Liver (tissue), 9 donors: ENCODE data around the gene JMJD7. TPM values are rescaled to one million over a fixed set of nuclear protein-coding genes. Genes with fewer than 3 reads are reported as not detected.

Experiments
- DNase-seq: peaks from one replicate; pipeline ENCODE4 v3.0.0-alpha.2; 2017; ENCODE audit warnings: low spot score
- H3K27ac ChIP-seq, 2 donors: one replicate each; pipeline ENCODE4 v1.7.0; 2013; ENCODE audit warnings: inconsistent platforms in 2 of 2, low read length in 2 of 2, control low read depth in 1 of 2, low read depth in 1 of 2, mild to moderate bottlenecking in 1 of 2
- H3K27me3 ChIP-seq, 4 donors: one replicate each; pipeline versions ENCODE4 v1.6.1 to v1.7.0; 2013; ENCODE audit warnings: low read length in 3 of 4, inconsistent platforms in 1 of 4, mild to moderate bottlenecking in 1 of 4, moderate library complexity in 1 of 4; ENCODE audit not compliant: control insufficient read depth in 4 of 4, insufficient read depth in 4 of 4
- H3K36me3 ChIP-seq, 4 donors: one replicate each; pipeline versions ENCODE4 v1.6.1 to v1.7.0; 2013; ENCODE audit warnings: low read length in 3 of 4, mild to moderate bottlenecking in 3 of 4, low read depth in 1 of 4, moderate library complexity in 1 of 4; ENCODE audit not compliant: control insufficient read depth in 4 of 4, insufficient read depth in 3 of 4
- H3K4me1 ChIP-seq, 4 donors: one replicate each; pipeline versions ENCODE4 v1.6.1 to v1.7.0; 2013; ENCODE audit warnings: low read length in 3 of 4, mild to moderate bottlenecking in 3 of 4, moderate library complexity in 1 of 4; ENCODE audit not compliant: control insufficient read depth in 4 of 4, insufficient read depth in 4 of 4
- H3K4me3 ChIP-seq, 3 donors: one replicate each; pipeline versions ENCODE4 v1.6.1 to v1.7.0; 2013; ENCODE audit warnings: low read length in 3 of 3, control low read depth in 1 of 3, low read depth in 1 of 3, mild to moderate bottlenecking in 1 of 3
- H3K9ac ChIP-seq, 2 donors: one replicate each; pipeline ENCODE4 v1.7.0; 2013; ENCODE audit warnings: low read length in 2 of 2, mild to moderate bottlenecking in 2 of 2, moderate library complexity in 2 of 2, control low read depth in 1 of 2, low read depth in 1 of 2
- H3K9me3 ChIP-seq, 4 donors: one replicate each; pipeline versions ENCODE4 v1.6.1 to v1.7.0; 2013; ENCODE audit warnings: low read length in 3 of 4; ENCODE audit not compliant: control insufficient read depth in 4 of 4
- CTCF ChIP-seq: fragments of 150-350 bp; IDR thresholded peaks from 2 replicates; pipeline ENCODE4 v1.5.1; 2017; ENCODE audit warnings: improper control_type of control experiment, low read depth, low read length; ENCODE audit not compliant: missing input control
- EGR1 ChIP-seq, 2 donors: IDR thresholded peaks; 2 replicates each; pipeline ENCODE4 v1.6.1; 2016 to 2018; ENCODE audit warnings: antibody characterized with exemption in 2 of 2, low read depth in 2 of 2
- FOXA1 ChIP-seq: IDR thresholded peaks from 2 replicates; pipeline ENCODE4 v1.6.1; 2016; ENCODE audit warnings: antibody characterized with exemption
- FOXA2 ChIP-seq: IDR thresholded peaks from 2 replicates; pipeline ENCODE4 v1.6.1; 2016; ENCODE audit warnings: antibody characterized with exemption
- GABPA ChIP-seq, 2 donors: IDR thresholded peaks in 1 of 2; conservative IDR thresholded peaks in 1 of 2; 2 replicates each; pipeline ENCODE4 v1.6.1; 2016; ENCODE audit warnings: antibody characterized with exemption in 2 of 2, mild to moderate bottlenecking in 1 of 2, moderate library complexity in 1 of 2
- HNF4A ChIP-seq, 2 donors: conservative IDR thresholded peaks; 2 replicates each; pipeline ENCODE4 v1.6.1; 2016; ENCODE audit warnings: antibody characterized with exemption in 2 of 2, mild to moderate bottlenecking in 2 of 2
- MAX ChIP-seq: IDR thresholded peaks from 2 replicates; pipeline ENCODE4 v1.6.1; 2016; ENCODE audit warnings: antibody characterized with exemption
- NR2F2 ChIP-seq: IDR thresholded peaks from 2 replicates; pipeline ENCODE4 v1.6.1; 2016; ENCODE audit warnings: antibody characterized with exemption
- RAD21 ChIP-seq, 2 donors: IDR thresholded peaks; 2 replicates each; pipeline ENCODE4 v1.6.1; 2016; ENCODE audit warnings: antibody characterized with exemption in 2 of 2, mild to moderate bottlenecking in 2 of 2
- RXRA ChIP-seq, 2 donors: IDR thresholded peaks; 2 replicates each; pipeline ENCODE4 v1.6.1; 2017 to 2018; ENCODE audit warnings: antibody characterized with exemption in 2 of 2, mild to moderate bottlenecking in 1 of 2
- SP1 ChIP-seq: IDR thresholded peaks from 2 replicates; pipeline ENCODE4 v1.6.1; 2018; ENCODE audit warnings: antibody characterized with exemption, mild to moderate bottlenecking
- TAF1 ChIP-seq: conservative IDR thresholded peaks from 2 replicates; pipeline ENCODE4 v1.6.1; 2016; ENCODE audit warnings: antibody characterized with exemption, mild to moderate bottlenecking
- YY1 ChIP-seq: IDR thresholded peaks from 2 replicates; pipeline ENCODE4 v1.6.1; 2016; ENCODE audit warnings: antibody characterized with exemption, mild to moderate bottlenecking
- ZBTB33 ChIP-seq: IDR thresholded peaks from 2 replicates; pipeline ENCODE4 v1.6.1; 2016; ENCODE audit warnings: antibody characterized with exemption
- WGBS: extraction: QIAGEN DNeasy Blood & Tissue Kit; methylation state at CpG from one replicate; pipeline ENCODE4 v1.1.7; 2013; 5-methylcytosine and 5-hydroxymethylcytosine counted together
- polyA plus RNA-seq, 2 donors: library from polyadenylated mRNA; stranded (reverse) in 1 of 2; unstranded in 1 of 2; fragments of 200-250 nt in 1 of 2; fragments of >200 nt in 1 of 2; fragmentation: Nextera tagmentation in 1 of 2; extraction: Ambion mirVana in 1 of 2; gene quantifications; one replicate each; pipeline versions ENCODE4 v1.2.1 to v1.2.3, GENCODE V29; 2013 to 2015
- total RNA-seq, 2 donors: library from RNA; depleted of rRNA; stranded (reverse); fragments of >200 nt; gene quantifications; one replicate each; pipeline ENCODE4 v1.2.3, GENCODE V29; 2014
- donor health status: healthy.
- donor health status: healthy.
- donor health status: healthy.
- donor health status: healthy.
- donor health status: healthy.

JMJD7 gene
- total and polyA plus RNA-seq, 4 donors, result 0.75 to 5.9 (median 5.4) TPM

GRCh38 chr15:41789236-41789635 lies 38.7 kb upstream of the JMJD7 start (continued):
- no peak for TF ChIP-seq ZBTB33

- DNase-seq, result no peak
- Histone ChIP-seq H3K9ac (no peak overlapping the region), H3K9me3 (no peaks in the 10 kb centered on the region), H3K27me3 (no peaks in the 10 kb centered on the region), H3K4me3 (no peak overlapping the region), H3K4me1 (peaks cover 3 to 11% (median 6%) of the 10 kb centered on the region in 4 donors), H3K36me3 (no peaks in the 10 kb centered on the region), H3K27ac (no peak overlapping the region)
- TF ChIP-seq HNF4A (conservative IDR thresholded peaks at IDR 0.05), result no peak
- TF ChIP-seq RXRA (IDR thresholded peaks at IDR 0.05), result no peak
- no peak for TF ChIP-seq SP1
- TF ChIP-seq RAD21 (IDR thresholded peaks at IDR 0.05), result no peak
- TF ChIP-seq NR2F2, result no peak
- no peak for TF ChIP-seq EGR1 (IDR thresholded peaks at IDR 0.05; ENCODE audit: low read depth in 2 of 2)
- TF ChIP-seq ZBTB33, result no peak
- TF ChIP-seq YY1, result no peak
- no peak for TF ChIP-seq TAF1
- no peak for TF ChIP-seq GABPA (IDR thresholded peaks at IDR 0.05 in 1 of 2, conservative IDR thresholded peaks at IDR 0.05 in 1 of 2)
- no peak for TF ChIP-seq CTCF
- no peak for TF ChIP-seq FOXA1
- no peak for TF ChIP-seq FOXA2
- no peak for TF ChIP-seq MAX
Observed at GRCh38 chr15:41789662-41790061, 38.2 kb upstream of the JMJD7 start.

- H3K27me3 ChIP-seq, result no peaks in the 10 kb centered on the region
- no peak for TF ChIP-seq EGR1 (IDR thresholded peaks at IDR 0.05; ENCODE audit: low read depth in 2 of 2)
- no peak overlapping the region for H3K9ac ChIP-seq
- no peaks in the 10 kb centered on the region for H3K36me3 ChIP-seq
- no peak overlapping the region for H3K27ac ChIP-seq
- H3K4me1 ChIP-seq, result peaks cover 3 to 11% (median 6%) of the 10 kb centered on the region in 4 donors
- WGBS, result 96% methylated on average over 3 of the region's 3 CpGs
- H3K4me3 ChIP-seq, result no peak overlapping the region
- H3K9me3 ChIP-seq, result no peaks in the 10 kb centered on the region
- DNase-seq, result no peak
Observed at GRCh38 chr15:41790169-41790568, 37.7 kb upstream of the JMJD7 start.
